UCSD-AML1 (cell line): ENCODE results near the gene RPL18A.

Experiments
- DNase-seq: peaks from one replicate; lab custom pipeline; 2025; ENCODE audit not compliant: unreplicated experiment; lab: John Stamatoyannopoulos, UW

RPL18A gene

DNA sequence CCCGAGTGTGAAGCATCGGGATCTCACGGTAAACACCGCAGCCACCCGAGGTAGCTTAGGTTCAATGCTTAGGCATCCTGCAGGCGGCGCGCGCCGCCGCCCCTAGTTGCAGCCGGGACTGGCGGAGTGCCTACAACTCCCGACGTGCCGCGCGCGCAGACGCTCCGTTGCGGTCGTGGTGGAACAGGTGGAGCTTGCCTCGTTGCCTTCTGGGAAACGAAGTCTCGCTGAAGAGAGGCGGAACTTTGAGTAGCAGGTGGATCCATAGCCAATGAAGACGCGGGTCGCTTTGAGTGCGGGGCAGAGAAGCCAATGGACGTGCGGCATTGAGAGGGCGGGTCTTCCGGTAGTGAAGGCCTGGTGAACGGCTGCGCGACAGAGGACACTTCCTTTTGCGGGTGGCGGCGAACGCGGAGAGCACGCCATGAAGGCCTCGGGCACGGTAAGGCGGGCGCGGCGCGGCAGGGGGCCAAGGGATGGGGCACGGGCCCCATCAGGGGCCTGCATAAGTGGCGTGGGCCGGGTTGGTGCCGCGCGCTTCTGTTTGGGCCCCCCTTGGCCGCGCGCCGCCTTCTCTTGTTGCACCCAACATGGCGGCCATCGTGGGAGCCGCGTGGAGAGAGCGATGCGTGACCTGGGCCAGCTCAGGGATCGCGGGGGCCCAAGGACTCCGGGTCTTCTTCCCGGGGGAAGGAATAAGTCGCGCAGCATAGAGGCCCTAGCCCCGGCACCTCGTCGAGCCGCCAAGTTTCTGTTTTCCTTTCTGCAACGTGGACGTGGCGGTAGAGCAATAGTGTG lies at the start of gene RPL18A:
Gene RPL18A, plus strand, starts transcription at position 378 of the 798 bp plus-strand sequence. Its CDS starts 47 bp downstream, at position 425.
- peak; percentile 99 for DNase-seq

DNA sequence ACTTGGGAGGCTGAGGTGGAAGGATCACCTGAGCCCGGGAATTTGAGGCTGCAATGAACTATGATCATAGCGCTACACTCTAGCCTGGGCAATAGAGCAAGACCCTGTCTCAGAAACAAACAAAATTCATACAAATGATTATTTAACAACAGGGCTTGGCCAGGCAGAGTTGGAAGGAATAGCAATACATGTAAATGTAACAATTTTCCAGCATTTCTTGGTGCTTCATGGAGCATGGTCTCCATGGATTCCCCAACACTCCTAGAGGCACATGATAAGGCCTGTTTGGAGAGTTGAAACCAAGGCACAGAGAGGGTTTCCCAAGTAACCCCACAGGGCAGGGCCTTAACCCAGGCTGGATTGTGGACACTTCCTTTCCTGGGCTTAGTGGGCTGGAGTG lies 48.6 kb upstream of the RPL18A start:
- no peak for DNase-seq

DNA sequence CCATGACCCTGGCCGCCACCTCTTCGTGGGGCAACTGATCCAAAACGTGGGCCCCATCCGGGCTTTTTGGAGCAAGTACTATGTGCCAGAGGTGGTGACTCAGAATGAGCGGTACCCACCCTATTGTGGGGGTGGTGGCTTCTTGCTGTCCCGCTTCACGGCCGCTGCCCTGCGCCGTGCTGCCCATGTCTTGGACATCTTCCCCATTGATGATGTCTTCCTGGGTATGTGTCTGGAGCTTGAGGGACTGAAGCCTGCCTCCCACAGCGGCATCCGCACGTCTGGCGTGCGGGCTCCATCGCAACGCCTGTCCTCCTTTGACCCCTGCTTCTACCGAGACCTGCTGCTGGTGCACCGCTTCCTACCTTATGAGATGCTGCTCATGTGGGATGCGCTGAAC lies 48.0 kb upstream of the RPL18A start:
- DNase-seq, result no peak

DNA sequence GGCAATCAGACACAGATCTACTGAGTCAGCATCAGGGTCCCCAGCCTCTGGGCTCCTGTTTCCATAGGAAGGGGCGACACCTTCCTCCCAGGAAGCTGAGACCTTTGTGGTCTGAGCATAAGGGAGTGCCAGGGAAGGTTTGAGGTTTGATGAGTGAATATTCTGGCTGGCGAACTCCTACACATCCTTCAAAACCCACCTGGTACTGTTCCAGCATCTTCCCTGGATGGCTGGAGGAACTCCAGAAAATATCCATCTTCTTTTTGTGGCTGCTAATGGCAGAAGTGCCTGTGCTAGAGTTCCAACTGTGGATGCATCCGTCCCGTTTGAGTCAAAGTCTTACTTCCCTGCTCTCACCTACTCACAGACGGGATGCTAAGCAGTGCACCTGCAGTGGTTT lies 47.6 kb upstream of the RPL18A start:
- DNase-seq, result no peak

DNA sequence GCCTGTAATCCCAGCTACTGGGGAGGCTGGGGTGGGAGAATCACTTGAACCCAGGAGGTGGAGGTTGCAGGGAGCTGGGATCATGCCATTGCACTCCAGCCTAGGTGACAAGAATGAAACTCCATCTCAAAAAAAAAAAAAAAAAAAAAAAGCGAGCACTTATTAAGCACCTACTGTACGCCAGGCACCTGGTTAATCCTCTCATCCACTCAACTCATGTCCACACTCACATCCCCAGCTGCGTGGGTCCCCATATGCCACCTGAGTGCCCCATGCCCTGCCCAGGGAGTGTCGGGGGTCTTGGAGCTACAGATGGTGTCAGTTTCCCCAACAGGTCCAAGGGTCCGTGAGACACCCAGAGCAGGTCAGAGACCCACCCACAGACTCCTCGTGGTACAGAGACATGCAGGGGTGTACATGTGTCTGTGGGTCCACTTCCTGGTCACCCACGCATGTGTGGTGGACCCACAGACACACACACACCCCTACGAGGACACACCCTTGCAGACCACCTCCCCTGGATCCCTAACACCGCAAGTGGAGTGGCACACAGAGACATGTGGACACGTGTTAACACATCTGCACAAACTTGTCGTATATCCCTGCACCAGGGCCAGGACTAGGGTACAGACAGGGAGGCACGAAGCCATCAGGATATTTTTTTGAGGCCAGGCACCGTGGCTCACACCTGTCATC lies 41.9 kb upstream of the RPL18A start:
- no peak for DNase-seq

DNA sequence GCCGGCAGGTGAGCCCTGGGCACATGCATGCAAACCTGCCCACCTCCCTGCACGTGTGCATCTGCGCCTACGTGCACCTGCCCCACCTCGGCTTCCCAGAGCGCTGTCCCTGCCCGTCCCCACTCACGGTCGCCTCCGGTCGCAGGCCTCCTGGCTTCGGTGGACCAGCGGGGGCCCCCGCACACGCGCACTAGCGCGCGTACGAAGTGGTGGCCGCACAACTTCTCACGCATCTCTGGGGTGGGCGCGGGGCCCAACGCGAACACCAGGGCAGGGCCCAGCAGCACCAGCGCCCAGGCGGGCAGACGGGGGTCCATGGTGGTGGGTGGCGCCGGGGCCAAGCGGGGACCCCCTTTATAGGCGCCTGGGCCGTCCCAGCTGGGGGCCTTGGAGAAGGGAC lies 38.5 kb upstream of the RPL18A start, which contains the start of gene INSL3:
Gene INSL3, minus strand, starts transcription at position 330 of the 400 bp plus-strand sequence. Its CDS starts 13 bp downstream, at position 317.
- DNase-seq, result no peak

DNA sequence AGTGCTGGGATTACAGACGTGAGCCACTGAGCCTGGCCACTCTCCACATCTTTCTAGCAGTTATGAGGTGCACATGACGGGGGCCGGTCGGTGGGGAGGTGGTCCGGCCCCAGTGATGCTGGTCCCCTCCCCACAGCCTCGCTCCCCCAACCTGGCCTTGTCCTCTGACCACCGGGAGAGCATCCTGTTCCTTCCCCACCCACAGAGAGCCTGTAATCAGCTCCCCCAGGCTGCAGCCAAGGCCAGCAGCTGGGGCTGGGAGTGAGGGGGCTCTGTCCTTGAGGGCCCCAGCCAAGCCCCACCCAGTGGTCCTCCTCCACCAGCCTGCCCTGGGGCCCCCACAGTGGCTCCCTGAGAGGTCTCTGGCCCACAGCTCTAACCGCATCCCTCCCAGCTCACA lies 35.4 kb upstream of the RPL18A start:
- DNase-seq, result no peak

DNA sequence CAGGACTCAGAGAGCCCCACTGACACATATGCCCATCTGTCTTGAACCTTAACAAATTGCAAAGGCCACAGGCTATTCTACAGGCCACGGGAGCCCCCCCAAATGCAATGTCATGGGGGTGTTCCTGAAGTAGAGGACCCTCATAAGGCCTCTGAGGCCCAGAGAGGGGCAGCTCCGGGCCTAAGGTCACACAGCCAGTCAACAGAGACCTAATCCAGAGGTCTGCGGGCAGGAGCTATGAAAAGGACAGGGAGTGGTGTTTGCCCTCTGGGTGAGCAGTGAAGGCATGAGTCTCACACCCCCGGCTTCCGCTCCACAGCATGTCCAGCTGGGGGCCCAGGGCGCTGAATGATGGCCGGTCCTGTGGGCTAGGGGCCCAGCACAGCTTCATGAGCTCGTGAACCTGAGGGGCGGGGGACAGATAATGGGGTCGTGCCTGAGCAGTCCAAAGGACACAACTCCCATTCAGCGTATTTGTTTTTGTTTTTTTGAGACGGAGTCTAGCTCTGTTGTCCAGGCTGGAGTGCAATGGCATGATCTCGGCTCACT lies 33.1 kb upstream of the RPL18A start:
- no peak for DNase-seq

DNA sequence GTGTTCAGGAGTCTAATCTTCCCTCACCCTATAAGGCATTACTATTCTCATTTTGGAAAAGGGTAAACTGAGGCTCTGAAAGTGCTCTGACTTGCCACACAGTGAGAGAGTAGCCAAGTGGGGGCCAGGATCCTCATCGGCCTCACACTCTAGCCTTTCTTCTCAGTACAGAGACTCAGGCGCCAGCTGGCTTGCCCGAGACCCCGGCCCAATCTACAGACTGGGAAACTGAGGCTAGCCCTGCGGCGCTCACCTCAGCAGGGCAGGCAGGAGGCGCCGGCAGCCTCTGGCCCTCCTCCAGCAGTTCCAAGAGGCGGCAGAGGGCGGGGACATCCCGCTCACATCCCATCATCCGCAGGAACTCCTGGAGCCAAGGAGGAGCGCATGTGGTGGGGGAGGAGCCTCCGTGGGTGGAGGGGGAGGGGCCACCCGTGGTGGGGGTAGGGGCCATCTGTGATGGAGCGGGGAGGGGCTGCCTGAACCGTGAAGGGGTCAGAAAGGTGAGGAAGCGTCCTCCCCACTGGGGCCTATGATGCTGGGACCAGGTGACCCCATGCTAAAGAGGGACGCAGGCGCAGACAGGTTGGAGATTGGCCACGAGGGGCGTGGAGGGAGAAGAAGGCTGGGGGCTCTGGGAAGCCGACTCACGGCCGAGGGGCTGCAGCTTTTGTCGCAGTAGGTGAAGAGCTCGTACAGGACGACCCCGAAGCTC lies 29.7 kb upstream of the RPL18A start:
- DNase-seq, result no peak

DNA sequence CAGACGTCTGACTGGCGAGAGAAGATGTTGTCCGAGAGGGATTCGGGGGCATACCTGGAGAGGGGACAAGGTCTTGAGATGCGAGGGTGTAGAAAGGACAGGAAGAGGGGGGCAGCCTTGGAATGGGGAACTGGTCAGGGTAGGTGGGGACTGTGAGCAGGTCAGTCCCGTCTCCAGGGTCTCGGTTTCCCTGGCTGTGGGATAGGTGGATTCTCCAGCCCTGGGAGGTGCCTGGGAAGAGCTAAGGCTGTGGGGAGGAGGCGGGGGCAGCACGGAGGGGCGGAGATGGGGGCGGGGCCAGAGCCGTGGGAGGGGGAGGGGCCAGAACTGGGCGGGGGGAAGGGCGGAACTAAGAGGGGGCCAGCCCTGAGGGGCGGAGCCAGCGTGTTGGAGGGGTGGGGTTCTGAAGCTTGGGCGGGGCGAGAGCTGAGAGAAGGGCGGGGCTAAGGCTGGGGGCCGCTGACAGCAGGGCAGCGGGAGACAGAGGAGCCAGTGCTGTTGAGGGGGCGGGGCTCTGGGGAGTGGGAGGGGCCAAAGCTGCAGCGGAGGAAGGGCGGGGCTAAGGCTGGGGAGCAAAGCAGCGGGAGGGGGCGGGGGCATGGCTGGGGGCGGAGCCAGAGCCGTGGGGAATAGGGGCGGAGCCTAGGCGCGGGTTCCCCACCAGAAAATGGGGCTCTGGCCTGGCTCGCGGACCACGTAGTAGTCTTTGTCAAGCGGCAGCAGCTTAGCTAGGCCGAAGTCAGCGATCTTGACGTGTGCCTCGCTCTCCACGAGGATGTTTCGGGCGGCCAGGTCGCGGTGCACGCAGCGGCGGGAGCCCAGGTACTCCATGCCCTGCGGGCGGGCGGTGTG lies 28.9 kb upstream of the RPL18A start:
- peak; percentile 21 for DNase-seq

DNA sequence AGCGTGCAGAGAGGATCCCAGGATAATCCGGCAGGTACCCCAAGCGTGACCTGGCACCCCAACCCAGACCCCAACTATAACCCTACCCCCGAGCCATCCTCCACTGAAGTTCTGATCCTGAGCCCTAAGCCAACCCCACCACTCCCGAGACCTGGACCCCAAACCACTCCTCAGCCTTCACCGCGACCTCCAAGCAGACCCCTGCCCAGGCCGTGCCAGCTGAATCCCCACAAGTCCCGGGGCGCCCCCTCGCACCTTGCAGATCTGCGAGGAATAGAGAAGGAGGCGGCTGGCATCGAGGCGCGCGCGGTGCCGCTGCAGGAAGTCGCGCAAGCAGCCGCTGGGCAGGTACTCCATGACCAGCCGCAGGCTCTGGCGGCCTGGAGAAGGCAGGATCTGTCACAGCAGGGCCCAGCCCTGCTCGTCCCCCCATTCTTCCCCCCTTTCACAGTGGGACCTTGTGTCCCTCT lies 28.3 kb upstream of the RPL18A start:
- DNase-seq, result no peak

DNA sequence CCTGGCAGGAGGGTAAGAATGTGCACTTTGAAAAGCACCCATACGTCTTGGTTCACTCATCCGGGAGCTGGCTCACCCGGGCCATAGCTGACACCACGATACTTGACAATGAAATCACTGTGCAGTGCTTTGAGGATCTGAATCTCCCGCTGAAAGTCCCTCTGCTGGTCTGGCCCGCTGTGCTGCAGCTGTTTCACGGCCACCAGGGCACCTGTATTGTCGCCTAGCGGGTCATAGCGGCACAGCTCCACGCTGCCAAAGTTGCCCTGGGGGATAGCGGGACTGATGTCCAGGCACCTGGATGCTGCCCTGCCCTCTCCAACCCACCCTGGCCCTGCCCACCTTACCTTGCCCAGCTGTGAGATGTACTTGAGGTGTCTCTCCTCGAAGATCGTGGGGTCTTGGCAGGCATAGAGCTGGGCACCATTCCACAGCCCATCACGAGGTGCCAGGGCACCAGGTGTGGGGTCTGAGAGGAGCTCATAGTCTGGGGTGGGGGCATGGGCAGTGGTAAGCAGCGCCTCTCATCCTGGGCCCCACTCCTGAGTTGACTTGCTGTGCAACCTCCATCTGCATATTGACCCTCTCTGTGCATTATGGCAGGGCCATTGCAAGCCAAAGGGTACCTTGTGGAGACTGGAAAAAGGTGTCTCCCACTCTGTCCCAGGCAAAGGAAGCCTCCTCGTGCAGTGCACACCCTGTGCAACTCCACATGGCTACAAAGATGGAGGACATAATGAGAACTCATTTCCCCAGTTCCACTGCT lies 27.1 kb upstream of the RPL18A start:
- DNase-seq, result no peak

DNA sequence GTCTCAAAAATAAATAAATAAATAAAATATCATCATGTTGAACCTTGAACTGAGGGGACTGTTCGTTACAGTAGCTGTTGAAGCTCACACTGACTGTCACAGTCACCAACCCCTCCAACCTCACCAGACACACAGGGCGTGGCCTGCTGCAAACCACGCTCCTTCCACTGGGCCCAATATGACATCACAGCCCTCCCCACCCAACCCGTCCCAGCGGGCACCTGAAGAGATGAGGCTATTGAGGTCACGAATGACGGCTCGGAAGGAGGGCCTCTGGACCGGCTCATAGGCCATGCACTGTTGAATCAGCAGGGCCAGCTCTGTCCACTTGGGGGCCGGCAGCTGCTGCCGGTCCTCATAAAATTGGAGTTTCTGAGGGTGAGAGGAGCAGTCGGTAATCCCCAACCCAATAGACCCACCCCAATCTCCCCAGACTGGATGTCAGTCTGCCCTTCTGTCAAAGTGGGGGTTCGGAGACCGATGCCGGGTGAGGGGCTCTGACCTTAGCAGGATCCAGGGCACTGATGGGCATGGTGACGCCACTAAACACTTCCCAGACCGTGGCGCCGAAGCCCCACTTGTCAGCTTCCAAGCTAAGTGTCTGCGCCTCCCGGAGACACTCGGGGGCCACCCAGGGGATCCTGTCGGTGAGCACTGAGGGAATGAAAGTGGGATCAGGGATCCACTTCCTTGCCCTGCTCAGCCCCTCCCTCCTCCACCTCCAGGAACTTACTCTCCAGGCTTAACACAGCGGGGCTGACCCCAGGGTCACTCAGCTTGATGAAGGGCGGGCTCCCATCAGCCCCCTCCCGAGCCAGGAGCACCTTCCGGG lies 25.1 kb upstream of the RPL18A start:
- DNase-seq, result no peak

DNA sequence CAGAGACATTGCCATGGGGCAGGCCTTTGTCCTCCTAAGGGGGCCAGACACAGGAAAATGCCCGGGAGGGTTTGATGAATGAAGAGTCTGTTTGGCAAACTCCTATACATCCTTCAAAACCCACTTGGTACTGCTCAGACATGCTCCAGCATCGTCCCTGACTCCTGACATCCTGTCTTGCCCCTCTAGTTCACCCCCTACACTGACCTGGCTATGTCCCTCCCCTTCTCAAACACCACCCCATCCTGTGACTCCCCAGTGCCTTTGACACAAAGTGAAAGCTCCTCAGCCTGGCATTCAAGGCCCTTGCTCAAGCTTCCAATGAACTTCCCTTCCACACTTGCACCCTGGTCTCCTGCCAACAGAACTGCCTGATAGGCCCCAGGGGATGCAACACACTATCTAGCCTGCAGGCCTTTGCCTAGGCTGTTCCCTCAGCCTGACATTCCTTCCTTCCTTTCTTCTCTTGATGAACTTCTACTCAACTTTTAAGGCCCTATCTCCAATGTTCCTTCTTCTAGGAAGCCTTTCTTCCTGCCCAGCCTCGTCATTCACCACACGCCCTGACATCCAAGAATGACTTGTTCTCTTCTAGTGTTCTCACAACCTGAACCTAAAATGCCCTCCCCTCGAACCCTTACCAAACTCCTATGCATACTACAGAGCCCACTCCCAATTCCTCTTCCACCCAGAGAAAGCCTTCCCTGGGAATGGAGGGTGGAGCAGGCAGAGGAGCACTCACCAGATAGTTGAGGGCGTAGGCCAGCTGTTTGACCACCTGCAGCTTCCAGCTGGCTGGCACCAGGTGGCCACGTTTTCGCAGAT lies 24.3 kb upstream of the RPL18A start:
- DNase-seq, result peak; percentile 19

DNA sequence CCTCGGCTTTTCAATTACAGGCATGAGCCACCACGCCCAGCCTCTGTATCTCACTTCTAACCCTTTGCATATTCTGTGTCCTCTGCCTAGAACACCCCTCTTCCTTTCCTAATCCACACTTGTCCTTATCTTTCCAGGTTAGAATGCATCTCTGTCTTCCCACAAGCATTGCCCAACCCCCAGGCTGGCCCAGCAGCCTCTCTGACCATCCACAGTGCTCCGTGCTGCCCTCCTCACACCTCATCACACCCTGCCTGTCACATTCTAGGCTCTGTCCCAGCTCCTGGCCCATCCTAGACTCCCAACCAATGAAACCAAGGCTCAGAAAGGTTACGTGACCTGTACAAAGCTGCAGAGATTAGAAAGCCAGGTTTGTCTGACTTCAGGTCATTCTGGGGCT lies 23.2 kb upstream of the RPL18A start:
- DNase-seq, result no peak

DNA sequence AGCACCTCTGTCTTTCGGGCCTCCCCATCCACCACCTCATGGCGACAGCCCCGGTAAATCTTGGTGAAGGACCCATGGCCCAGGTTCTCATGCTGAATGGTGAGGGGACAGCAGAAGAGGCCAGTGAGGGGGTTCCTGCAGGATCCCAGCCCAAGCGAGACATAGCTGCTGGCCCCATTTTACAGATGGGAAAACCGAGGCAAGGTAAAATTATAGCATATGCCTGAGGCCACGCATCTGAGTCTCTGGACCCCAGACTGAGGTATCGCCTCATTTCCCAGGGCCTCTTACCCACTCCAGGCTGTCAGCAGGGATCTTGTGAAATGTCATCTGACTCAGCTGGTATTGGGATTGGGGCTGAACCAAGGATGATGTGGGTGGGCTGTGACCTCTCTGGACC lies 21.7 kb upstream of the RPL18A start:
- no peak for DNase-seq

DNA sequence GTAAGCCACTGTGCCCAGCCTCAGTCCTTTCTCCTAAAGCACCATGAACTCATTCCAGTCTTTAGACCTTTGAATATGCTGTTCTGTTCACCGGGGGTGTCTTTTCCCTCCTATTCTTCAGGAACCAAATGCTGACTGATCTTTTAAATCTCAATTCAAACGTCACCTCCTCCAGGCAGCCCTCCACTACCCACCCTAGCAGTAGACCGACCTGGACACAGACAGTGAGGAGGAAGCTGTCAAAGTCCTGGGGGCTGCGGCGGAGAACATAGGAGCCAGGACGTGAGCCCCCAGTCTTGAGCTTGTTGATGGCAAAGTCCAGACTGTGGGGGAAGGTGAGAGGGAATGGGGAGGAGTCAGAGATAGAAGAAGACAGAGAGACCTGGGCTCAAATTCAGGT lies 19.7 kb upstream of the RPL18A start:
- DNase-seq, result no peak

DNA sequence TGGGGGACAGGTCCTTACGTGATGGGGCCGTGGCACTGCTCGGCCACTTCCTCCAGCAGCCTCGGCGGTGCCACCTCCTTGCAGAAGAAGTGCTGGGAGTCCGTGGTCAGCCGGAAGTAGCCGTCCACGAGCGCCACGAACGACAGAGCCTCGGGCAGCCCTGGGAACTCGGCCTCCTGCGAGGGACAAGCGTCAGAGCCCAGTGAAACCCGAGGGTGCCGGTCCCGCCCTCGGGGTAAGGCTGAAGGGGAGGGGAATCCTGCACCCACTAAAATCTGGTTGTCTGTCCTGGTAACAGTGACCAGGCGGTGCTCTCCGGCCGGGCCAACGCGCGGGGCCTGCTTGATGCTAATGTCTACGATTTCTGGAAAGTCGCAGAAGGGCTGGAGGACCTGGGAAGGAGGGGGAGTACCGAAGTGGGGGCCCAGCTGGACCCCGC lies 18.3 kb upstream of the RPL18A start:
- no peak for DNase-seq
